ENCODE results near the gene PREX1.
A peak's percentile ranks its signal among the peaks of the same experiment; 100 is the strongest.
"Not testable (repeated sequence)": the region's sequence is repeated elsewhere in the genome, so short reads cannot be mapped to it uniquely, and the experiment has no call there.

The PREX1 gene, protein sequence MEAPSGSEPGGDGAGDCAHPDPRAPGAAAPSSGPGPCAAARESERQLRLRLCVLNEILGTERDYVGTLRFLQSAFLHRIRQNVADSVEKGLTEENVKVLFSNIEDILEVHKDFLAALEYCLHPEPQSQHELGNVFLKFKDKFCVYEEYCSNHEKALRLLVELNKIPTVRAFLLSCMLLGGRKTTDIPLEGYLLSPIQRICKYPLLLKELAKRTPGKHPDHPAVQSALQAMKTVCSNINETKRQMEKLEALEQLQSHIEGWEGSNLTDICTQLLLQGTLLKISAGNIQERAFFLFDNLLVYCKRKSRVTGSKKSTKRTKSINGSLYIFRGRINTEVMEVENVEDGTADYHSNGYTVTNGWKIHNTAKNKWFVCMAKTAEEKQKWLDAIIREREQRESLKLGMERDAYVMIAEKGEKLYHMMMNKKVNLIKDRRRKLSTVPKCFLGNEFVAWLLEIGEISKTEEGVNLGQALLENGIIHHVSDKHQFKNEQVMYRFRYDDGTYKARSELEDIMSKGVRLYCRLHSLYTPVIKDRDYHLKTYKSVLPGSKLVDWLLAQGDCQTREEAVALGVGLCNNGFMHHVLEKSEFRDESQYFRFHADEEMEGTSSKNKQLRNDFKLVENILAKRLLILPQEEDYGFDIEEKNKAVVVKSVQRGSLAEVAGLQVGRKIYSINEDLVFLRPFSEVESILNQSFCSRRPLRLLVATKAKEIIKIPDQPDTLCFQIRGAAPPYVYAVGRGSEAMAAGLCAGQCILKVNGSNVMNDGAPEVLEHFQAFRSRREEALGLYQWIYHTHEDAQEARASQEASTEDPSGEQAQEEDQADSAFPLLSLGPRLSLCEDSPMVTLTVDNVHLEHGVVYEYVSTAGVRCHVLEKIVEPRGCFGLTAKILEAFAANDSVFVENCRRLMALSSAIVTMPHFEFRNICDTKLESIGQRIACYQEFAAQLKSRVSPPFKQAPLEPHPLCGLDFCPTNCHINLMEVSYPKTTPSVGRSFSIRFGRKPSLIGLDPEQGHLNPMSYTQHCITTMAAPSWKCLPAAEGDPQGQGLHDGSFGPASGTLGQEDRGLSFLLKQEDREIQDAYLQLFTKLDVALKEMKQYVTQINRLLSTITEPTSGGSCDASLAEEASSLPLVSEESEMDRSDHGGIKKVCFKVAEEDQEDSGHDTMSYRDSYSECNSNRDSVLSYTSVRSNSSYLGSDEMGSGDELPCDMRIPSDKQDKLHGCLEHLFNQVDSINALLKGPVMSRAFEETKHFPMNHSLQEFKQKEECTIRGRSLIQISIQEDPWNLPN (N-terminal part only)

DNA sequence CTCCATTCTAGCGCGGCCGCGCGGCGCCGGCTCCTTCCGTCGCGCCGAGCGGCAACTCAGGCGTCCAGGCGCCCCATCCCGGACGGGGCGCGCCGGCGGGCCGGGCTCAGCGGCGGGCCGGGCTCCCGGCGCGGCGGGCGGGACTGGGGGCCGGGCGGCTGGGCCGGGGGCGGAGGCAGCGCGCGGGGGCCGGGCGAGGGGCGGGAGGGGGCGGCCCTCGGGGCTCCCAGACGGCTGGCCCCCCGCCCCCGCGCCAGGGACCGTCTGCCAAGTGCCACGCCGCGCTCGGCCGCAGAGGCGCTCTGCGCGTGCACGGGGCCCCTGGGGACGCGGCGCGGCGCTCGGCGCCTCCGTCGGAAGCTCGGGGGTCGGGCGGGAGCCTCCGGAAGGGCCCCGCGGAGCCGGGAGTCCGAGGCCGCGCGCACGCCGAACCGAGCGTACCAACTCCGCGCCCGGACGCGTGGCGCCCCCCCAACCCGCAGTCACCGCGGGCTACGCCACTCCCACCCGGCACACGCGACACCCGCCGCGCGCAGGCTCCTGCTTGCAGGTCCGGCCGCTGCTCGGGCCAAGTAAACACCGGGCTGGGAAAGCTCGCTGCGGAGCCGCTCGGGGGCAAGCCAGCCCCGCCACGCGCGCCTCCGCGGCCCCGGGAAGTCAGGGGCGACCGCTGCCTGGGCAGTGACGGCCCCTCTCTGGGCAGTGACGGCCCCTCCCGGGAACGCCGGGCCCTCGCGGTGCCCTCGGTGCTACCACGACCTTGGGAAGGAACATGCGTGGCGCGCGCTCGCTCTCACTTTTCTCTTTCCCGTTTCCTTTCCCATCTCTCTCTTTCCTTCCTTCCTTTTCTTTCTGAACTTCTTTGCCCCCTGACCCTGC lies at the start of gene PREX1:
Gene PREX1 (minus strand): TSS at position 145 of the 879 bp plus-strand sequence. CDS start 139 bp downstream, at position 6.
- peak within 1 kb of the TSS; percentile 98 for H3K4me3 ChIP-seq (ENCODE audit: low read depth, low read length)
- TF ChIP-seq, protein P1, sequence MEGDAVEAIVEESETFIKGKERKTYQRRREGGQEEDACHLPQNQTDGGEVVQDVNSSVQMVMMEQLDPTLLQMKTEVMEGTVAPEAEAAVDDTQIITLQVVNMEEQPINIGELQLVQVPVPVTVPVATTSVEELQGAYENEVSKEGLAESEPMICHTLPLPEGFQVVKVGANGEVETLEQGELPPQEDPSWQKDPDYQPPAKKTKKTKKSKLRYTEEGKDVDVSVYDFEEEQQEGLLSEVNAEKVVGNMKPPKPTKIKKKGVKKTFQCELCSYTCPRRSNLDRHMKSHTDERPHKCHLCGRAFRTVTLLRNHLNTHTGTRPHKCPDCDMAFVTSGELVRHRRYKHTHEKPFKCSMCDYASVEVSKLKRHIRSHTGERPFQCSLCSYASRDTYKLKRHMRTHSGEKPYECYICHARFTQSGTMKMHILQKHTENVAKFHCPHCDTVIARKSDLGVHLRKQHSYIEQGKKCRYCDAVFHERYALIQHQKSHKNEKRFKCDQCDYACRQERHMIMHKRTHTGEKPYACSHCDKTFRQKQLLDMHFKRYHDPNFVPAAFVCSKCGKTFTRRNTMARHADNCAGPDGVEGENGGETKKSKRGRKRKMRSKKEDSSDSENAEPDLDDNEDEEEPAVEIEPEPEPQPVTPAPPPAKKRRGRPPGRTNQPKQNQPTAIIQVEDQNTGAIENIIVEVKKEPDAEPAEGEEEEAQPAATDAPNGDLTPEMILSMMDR (IDR thresholded peaks at IDR 0.05; ENCODE audit: borderline replicate concordance, insufficient read depth, low read depth, low read length): no peak

DNA sequence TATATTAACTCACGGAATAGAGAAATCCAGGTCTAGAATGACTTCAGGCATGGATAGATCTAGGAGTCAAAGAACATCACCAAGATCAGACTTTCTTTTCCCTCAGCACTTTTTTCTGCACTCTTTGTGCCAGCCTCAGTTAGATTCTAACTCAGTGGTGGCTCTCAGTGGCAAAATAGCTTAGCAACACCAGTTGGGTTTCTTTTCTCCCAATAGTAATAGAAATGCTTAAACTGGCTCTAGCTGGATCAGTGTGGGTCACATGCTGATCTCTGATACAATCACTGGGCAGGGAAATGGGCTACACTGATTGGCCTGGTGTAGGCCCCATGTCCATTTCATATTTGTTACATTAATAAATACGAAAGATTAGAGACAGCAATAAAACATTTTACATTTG lies 49.5 kb upstream of the PREX1 start:
- TF ChIP-seq, protein P1 (IDR thresholded peaks at IDR 0.05; ENCODE audit: borderline replicate concordance, insufficient read depth, low read depth, low read length): no peak
- H3K4me3 ChIP-seq (ENCODE audit: low read depth, low read length): no peak overlapping the region

DNA sequence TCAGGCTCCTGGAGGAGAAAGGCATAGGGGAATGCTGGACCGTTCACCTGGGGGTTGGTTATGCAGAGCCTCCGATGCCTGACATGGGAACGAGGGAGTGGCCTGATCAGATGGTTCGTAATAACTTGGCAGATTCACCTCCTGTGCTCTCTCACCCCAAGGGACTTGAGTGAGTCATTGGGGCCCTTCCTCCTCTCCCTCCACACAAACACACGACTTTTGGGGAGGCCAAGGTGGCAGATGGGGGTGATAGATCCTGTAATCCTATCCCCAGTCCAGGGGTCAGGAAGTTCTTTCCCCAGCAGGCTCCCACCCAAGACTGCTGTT lies 48.1 kb upstream of the PREX1 start:
- TF ChIP-seq, protein P1 (IDR thresholded peaks at IDR 0.05; ENCODE audit: borderline replicate concordance, insufficient read depth, low read depth, low read length): no peak
- H3K4me3 ChIP-seq (ENCODE audit: low read depth, low read length): no peak overlapping the region

DNA sequence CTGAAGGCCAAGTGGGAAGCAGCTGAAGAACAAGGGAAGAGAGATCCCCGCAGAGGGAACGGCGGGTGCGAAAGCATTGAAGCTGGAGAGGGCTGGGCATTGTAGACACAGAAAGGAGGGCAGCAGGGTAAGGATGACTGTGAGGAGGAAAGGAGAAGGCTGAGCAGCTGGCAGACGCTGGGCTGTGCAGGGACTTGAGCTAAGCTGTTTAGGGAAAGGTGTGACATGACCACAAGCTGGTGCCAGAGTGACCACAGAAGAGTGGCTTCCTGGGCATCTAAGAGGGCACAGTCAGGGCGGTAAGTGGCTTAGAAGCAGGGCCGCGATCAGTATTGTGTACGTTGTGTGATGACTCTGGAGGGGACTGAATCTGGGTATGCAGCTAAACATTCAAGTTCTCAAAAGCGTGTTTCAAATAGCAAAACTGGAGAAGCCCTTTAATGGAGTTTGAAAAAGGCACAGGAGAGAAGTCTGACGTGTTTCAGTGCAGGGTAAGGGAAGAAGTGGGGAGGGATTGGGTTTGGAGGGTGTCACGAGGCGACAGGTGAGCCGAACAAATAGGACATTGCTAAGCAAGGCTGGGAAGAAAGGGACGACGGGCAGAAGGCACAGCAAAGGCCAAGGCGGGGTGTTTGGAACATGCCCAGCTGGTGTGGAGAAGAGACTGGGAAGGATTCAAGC lies 47.6 kb upstream of the PREX1 start:
- H3K4me3 ChIP-seq (ENCODE audit: low read depth, low read length): no peak overlapping the region
- TF ChIP-seq, protein P1 (IDR thresholded peaks at IDR 0.05; ENCODE audit: borderline replicate concordance, insufficient read depth, low read depth, low read length): no peak

DNA sequence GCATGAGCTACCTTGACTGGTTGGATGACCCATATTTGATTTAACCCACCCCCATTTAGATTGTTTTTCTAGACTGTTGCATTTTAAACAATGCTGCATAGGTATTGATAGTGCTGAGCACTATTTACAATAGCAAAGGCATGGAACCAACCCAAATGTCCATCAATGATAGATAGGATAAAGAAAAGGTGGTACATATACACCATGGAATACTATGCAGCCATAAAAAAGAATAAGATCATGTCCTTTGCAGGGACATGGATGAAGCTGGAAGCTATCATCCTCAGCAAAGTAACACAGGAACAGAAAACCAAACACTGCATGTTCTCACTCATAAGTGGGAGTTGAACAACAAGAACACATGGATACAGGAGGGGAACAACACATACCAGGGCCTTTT lies 41.6 kb upstream of the PREX1 start:
- not testable (repeated sequence) for H3K4me3 ChIP-seq (ENCODE audit: low read depth, low read length)

DNA sequence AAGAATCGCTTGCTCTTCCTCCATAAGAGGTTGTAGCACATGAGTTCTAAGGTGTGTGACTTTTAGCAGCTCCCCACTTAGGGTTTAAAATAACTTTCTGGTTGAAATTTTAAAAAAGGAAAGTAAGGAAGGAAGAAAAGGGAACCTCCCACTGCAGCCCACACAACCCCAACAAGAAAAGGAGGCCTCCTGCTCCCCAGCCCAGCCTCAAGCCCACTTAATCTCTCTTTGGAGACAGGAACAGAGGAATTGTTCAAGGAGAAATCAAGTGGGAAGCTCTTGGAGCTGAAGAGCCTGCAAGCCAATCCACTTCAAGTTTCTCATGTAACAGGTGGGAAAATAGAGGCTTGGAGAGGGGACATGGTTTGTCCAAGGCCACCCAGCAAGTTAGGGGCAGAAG lies 39.1 kb upstream of the PREX1 start:
- no peak overlapping the region for H3K4me3 ChIP-seq (ENCODE audit: low read depth, low read length)
- TF ChIP-seq, protein P1 (IDR thresholded peaks at IDR 0.05; ENCODE audit: borderline replicate concordance, insufficient read depth, low read depth, low read length): no peak
